ENCODE measurements around the gene IRAG1.
A peak's percentile ranks its signal among the peaks of the same experiment; 100 is the strongest.

Gene IRAG1

GRCh38 chr11:10693509-10694081, at the start of gene IRAG1:
TSS of gene IRAG1 (minus strand) at chr11:10693755. CDS start at chr11:10693602, 153 bp downstream.
- DNase-seq (ENCODE audit: low spot score) = no peak

GRCh38 chr11:10742460-10743208, 49.1 kb upstream of the IRAG1 start:
- no peak for DNase-seq (ENCODE audit: low spot score)

- DNase-seq (ENCODE audit: low spot score) = peak; percentile 94
These were observed 42.2 kb upstream of the IRAG1 start for GRCh38 chr11:10735481-10736475.

- no peak for DNase-seq (ENCODE audit: low spot score)
These were observed 37.6 kb upstream of the IRAG1 start for GRCh38 chr11:10731064-10731680.

- DNase-seq (ENCODE audit: low spot score) = no peak
These were observed 36.6 kb upstream of the IRAG1 start for GRCh38 chr11:10730151-10730550.

GRCh38 chr11:10728789-10729472, 35.4 kb upstream of the IRAG1 start:
- peak; percentile 77 for DNase-seq (ENCODE audit: low spot score)

- no peak for DNase-seq (ENCODE audit: low spot score)
These were observed 34.6 kb upstream of the IRAG1 start for GRCh38 chr11:10728154-10728553.

GRCh38 chr11:10727146-10727851, 33.7 kb upstream of the IRAG1 start:
- DNase-seq (ENCODE audit: low spot score) = no peak

GRCh38 chr11:10725907-10726253, 32.3 kb upstream of the IRAG1 start:
- DNase-seq (ENCODE audit: low spot score) = no peak

- no peak for DNase-seq (ENCODE audit: low spot score)
These were observed 31.8 kb upstream of the IRAG1 start for GRCh38 chr11:10725114-10725906.

- DNase-seq (ENCODE audit: low spot score) = no peak
These were observed 28.8 kb upstream of the IRAG1 start for GRCh38 chr11:10722307-10722706.

- DNase-seq (ENCODE audit: low spot score) = no peak
These were observed 27.4 kb upstream of the IRAG1 start for GRCh38 chr11:10720881-10721376.

GRCh38 chr11:10719616-10720015, 26.1 kb upstream of the IRAG1 start:
- no peak for DNase-seq (ENCODE audit: low spot score)

- DNase-seq (ENCODE audit: low spot score) = no peak
These were observed 23.1 kb upstream of the IRAG1 start for GRCh38 chr11:10716543-10717259.

GRCh38 chr11:10716122-10716521, 22.6 kb upstream of the IRAG1 start:
- no peak for DNase-seq (ENCODE audit: low spot score)

GRCh38 chr11:10715571-10715970, 22.0 kb upstream of the IRAG1 start:
- DNase-seq (ENCODE audit: low spot score) = no peak

- DNase-seq (ENCODE audit: low spot score) = no peak
These were observed 15.9 kb upstream of the IRAG1 start for GRCh38 chr11:10709299-10710086.

GRCh38 chr11:10708131-10708530, 14.6 kb upstream of the IRAG1 start:
- no peak for DNase-seq (ENCODE audit: low spot score)

Data from D341Med (cell line).